Right atrium auricular region (tissue), 2 donors: ENCODE data around the gene THAP7. TPM values are rescaled to one million over a fixed set of nuclear protein-coding genes. Genes with fewer than 3 reads are reported as not detected.
"Not testable (repeated sequence)": the region's sequence is repeated elsewhere in the genome, so short reads cannot be mapped to it uniquely, and the experiment has no call there.

Experiments
- DNase-seq: peaks from one replicate; pipeline ENCODE4 v3.0.0-alpha.2; 2019; ENCODE audit warnings: low spot score
- H3K27ac ChIP-seq, 2 donors: fragments of 200-600 bp; sonication (generic); 1 replicate in 1 of 2; 2 replicates in 1 of 2; pipeline ENCODE4 v1.5.1; 2016 to 2019
- H3K27me3 ChIP-seq, 2 donors: fragments of 200-600 bp; sonication (generic); one replicate each; pipeline versions ENCODE4 v1.5.1 to v1.6.0; 2017 to 2019
- H3K36me3 ChIP-seq: fragments of 200-600 bp; sonication (generic); one replicate; pipeline ENCODE4 v1.5.1; 2016
- H3K4me1 ChIP-seq, 2 donors: fragments of 200-600 bp; sonication (generic); one replicate each; pipeline versions ENCODE4 v1.5.1 to v1.6.0; 2017 to 2019
- H3K4me3 ChIP-seq, 2 donors: fragments of 200-600 bp; sonication (generic); 1 replicate in 1 of 2; 2 replicates in 1 of 2; pipeline ENCODE4 v1.5.1; 2017 to 2019; ENCODE audit warnings: mild to moderate bottlenecking in 1 of 2, moderate library complexity in 1 of 2
- H3K9me3 ChIP-seq, 2 donors: fragments of 200-600 bp; sonication (generic); one replicate each; pipeline ENCODE4 v1.5.1; 2019
- CTCF ChIP-seq, 2 donors: fragments of 200-600 bp; sonication (generic); IDR thresholded peaks; one replicate each; pipeline ENCODE4 v1.5.1; 2019; ENCODE audit warnings: antibody characterized with exemption in 2 of 2
- total RNA-seq, 2 donors: library from RNA; depleted of rRNA; stranded (reverse); fragments of >200 nt; gene quantifications; one replicate each; pipeline ENCODE4 v1.1.0, GENCODE V29; 2016

Gene THAP7
- total RNA-seq, 2 donors from 2014 or later = 39.8 to 51.1 TPM

GRCh38 chr22:20972933-20973577, 28.9 kb downstream of the THAP7 start:
- DNase-seq = no peak
- H3K27ac ChIP-seq = no peak overlapping the region
- no peak overlapping the region for H3K4me3 ChIP-seq
- no peak for TF ChIP-seq CTCF (IDR thresholded peaks at IDR 0.05)
- peaks cover 0 to under 1% of the 10 kb centered on the region in 2 donors for H3K9me3 ChIP-seq
- no peaks in the 10 kb centered on the region for H3K36me3 ChIP-seq
- peaks cover 0 to 4% of the 10 kb centered on the region in 2 donors for H3K4me1 ChIP-seq
- H3K27me3 ChIP-seq = no peaks in the 10 kb centered on the region

- not testable (repeated sequence) for H3K4me1 ChIP-seq, H3K27ac ChIP-seq, H3K9me3 ChIP-seq, H3K4me3 ChIP-seq, H3K36me3 ChIP-seq, H3K27me3 ChIP-seq, DNase-seq
Observed at GRCh38 chr22:20972014-20972694, 29.8 kb downstream of the THAP7 start.

GRCh38 chr22:20970939-20971657, 30.8 kb downstream of the THAP7 start:
- Histone ChIP-seq H3K27me3 (no peaks in the 10 kb centered on the region), H3K9me3 (no peaks in the 10 kb centered on the region)
- TF ChIP-seq CTCF (IDR thresholded peaks at IDR 0.05) = no peak

GRCh38 chr22:20968281-20968977, 33.5 kb downstream of the THAP7 start:
- no peak overlapping the region for H3K4me3 ChIP-seq
- peaks cover 0 to 11% of the 10 kb centered on the region in 2 donors for H3K4me1 ChIP-seq
- no peaks in the 10 kb centered on the region for H3K27me3 ChIP-seq
- no peak for DNase-seq
- H3K9me3 ChIP-seq = no peaks in the 10 kb centered on the region
- no peak for TF ChIP-seq CTCF (IDR thresholded peaks at IDR 0.05)
- H3K36me3 ChIP-seq = no peaks in the 10 kb centered on the region
- H3K27ac ChIP-seq = no peak overlapping the region

More at GRCh38 chr22:20970939-20971657, 30.8 kb downstream of the THAP7 start:
- Histone ChIP-seq H3K27ac (no peak overlapping the region), H3K4me3 (no peak overlapping the region), H3K4me1 (peaks cover 0 to 4% of the 10 kb centered on the region in 2 donors), H3K36me3 (no peaks in the 10 kb centered on the region)
- no peak for DNase-seq

GRCh38 chr22:20967697-20968211, 34.2 kb downstream of the THAP7 start:
- DNase-seq = no peak
- Histone ChIP-seq H3K27ac (no peak overlapping the region), H3K4me1 (peaks cover 0 to 11% of the 10 kb centered on the region in 2 donors), H3K36me3 (no peaks in the 10 kb centered on the region), H3K9me3 (no peaks in the 10 kb centered on the region), H3K27me3 (no peaks in the 10 kb centered on the region), H3K4me3 (no peak overlapping the region)
- TF ChIP-seq CTCF (IDR thresholded peaks at IDR 0.05) = no peak
